NCI-H345 (cell line): Measurements from ENCODE around the gene CXCL8.

Experiments
- DNase-seq: peaks from one replicate; lab custom pipeline; 2025; lab: John Stamatoyannopoulos, UW

The CXCL8 gene

GRCh38 chr4:73718375-73719373 lies 21.7 kb upstream of the CXCL8 start:
- DNase-seq = no peak

- no peak for DNase-seq
These were observed 18.9 kb upstream of the CXCL8 start for GRCh38 chr4:73721435-73721834.

- DNase-seq = no peak
These were observed 18.5 kb upstream of the CXCL8 start for GRCh38 chr4:73721909-73722308.

GRCh38 chr4:73723023-73723422 lies 17.3 kb upstream of the CXCL8 start:
- no peak for DNase-seq

- no peak for DNase-seq
These were observed 16.4 kb upstream of the CXCL8 start for GRCh38 chr4:73723928-73724327.

- no peak for DNase-seq
These were observed 14.9 kb upstream of the CXCL8 start for GRCh38 chr4:73725510-73725909.

- no peak for DNase-seq
These were observed 14.4 kb upstream of the CXCL8 start for GRCh38 chr4:73725985-73726384.

GRCh38 chr4:73727685-73728084 lies 12.7 kb upstream of the CXCL8 start:
- no peak for DNase-seq

GRCh38 chr4:73728091-73728741 lies 12.2 kb upstream of the CXCL8 start:
- DNase-seq = no peak

- DNase-seq = peak; percentile 35
These were observed 10.7 kb upstream of the CXCL8 start for GRCh38 chr4:73729534-73730165.

GRCh38 chr4:73730292-73730691 lies 10.1 kb upstream of the CXCL8 start:
- peak; percentile 28 for DNase-seq

- DNase-seq = no peak
These were observed 9.5 kb upstream of the CXCL8 start for GRCh38 chr4:73730867-73731266.

GRCh38 chr4:73731968-73732610 lies 8.3 kb upstream of the CXCL8 start:
- DNase-seq = no peak

GRCh38 chr4:73732759-73733431 lies 7.5 kb upstream of the CXCL8 start:
- DNase-seq = no peak

- no peak for DNase-seq
These were observed 5.8 kb upstream of the CXCL8 start for GRCh38 chr4:73734530-73735001.

- no peak for DNase-seq
These were observed 5.1 kb upstream of the CXCL8 start for GRCh38 chr4:73735231-73735630.

GRCh38 chr4:73741031-73741749 lies 821 bp downstream of the CXCL8 start:
- DNase-seq = no peak

- DNase-seq = no peak
These were observed 1.6 kb downstream of the CXCL8 start for GRCh38 chr4:73741750-73742489.

- no peak for DNase-seq
These were observed 2.3 kb downstream of the CXCL8 start for GRCh38 chr4:73742490-73743160.

- DNase-seq = no peak
These were observed 2.9 kb downstream of the CXCL8 start for GRCh38 chr4:73743281-73743680.
